Keratinocyte (primary cell): ENCODE results near the gene S100A2. TPM values are rescaled to one million over a fixed set of nuclear protein-coding genes. Genes with fewer than 3 reads are reported as not detected.
"Not testable (repeated sequence)": the region's sequence is repeated elsewhere in the genome, so short reads cannot be mapped to it uniquely, and the experiment has no call there.

Source experiments
- DNase-seq: peaks from one replicate; pipeline ENCODE4 v3.0.0-alpha.2; 2011; ENCODE audit warnings: low read depth, missing footprints, low spot score
- FAIRE-seq: peaks from 2 replicates; lab custom pipeline; 2011; peaks lifted over from hg19 to GRCh38; lab: Jason Lieb, UNC
- H2AFZ ChIP-seq: 2 replicates; pipeline ENCODE4 v1.6.0; 2012; ENCODE audit warnings: low read length, control low read depth, inconsistent platforms; ENCODE audit not compliant: control insufficient read depth
- H3K27ac ChIP-seq: 2 replicates; pipeline ENCODE4 v1.5.1; 2011; ENCODE audit warnings: low read length; ENCODE audit not compliant: control insufficient read depth, insufficient read depth
- H3K27me3 ChIP-seq: 3 replicates; pipeline ENCODE4 v1.6.0; 2011; ENCODE audit warnings: low read length; ENCODE audit not compliant: control insufficient read depth, insufficient read depth; ENCODE audit errors: extremely low read depth
- H3K36me3 ChIP-seq, 2 experiments: 2 replicates in 1 of 2; 3 replicates in 1 of 2; pipeline ENCODE4 v1.5.1; 2011; ENCODE audit warnings: low read length in 2 of 2, mild to moderate bottlenecking in 1 of 2; ENCODE audit not compliant: control insufficient read depth in 2 of 2, insufficient read depth in 2 of 2; ENCODE audit errors: extremely low read depth in 1 of 2
- H3K4me1 ChIP-seq: 3 replicates; pipeline ENCODE4 v1.5.1; 2011; ENCODE audit warnings: low read length; ENCODE audit not compliant: control insufficient read depth, insufficient read depth; ENCODE audit errors: extremely low read depth
- H3K4me2 ChIP-seq: 3 replicates; pipeline ENCODE4 v1.6.0; 2011; ENCODE audit warnings: low read depth, low read length; ENCODE audit not compliant: control insufficient read depth, insufficient read depth; ENCODE audit errors: extremely low read depth
- H3K4me3 ChIP-seq, 3 experiments: fragments of 200-600 bp in 1 of 3; sonication (generic) in 1 of 3; 2 replicates in 2 of 3; 3 replicates in 1 of 3; pipeline ENCODE4 v1.5.1; 2011 to 2016; ENCODE audit warnings: low read length in 3 of 3, mild to moderate bottlenecking in 3 of 3, control low read depth in 2 of 3, inconsistent platforms in 1 of 3, low read depth in 1 of 3, mixed read lengths in 1 of 3, mixed run types in 1 of 3, moderate library complexity in 1 of 3; ENCODE audit not compliant: control insufficient read depth in 2 of 3, insufficient read depth in 2 of 3; ENCODE audit errors: extremely low read depth in 1 of 3
- H3K79me2 ChIP-seq: 2 replicates; pipeline ENCODE4 v1.6.0; 2012; ENCODE audit warnings: low read length; ENCODE audit not compliant: control insufficient read depth, insufficient read depth
- H3K9ac ChIP-seq: 3 replicates; pipeline ENCODE4 v1.6.0; 2011; ENCODE audit warnings: low read length; ENCODE audit not compliant: control insufficient read depth, insufficient read depth; ENCODE audit errors: extremely low read depth
- H3K9me1 ChIP-seq: 3 replicates; pipeline ENCODE4 v1.6.0; 2011; ENCODE audit warnings: low read length; ENCODE audit not compliant: control insufficient read depth, insufficient read depth; ENCODE audit errors: extremely low read depth
- H3K9me3 ChIP-seq: 2 replicates; pipeline ENCODE4 v1.5.1; 2012; ENCODE audit warnings: low read depth, low read length; ENCODE audit not compliant: control insufficient read depth
- H4K20me1 ChIP-seq: 3 replicates; pipeline ENCODE4 v1.6.0; 2011; ENCODE audit warnings: low read length; ENCODE audit not compliant: control insufficient read depth, insufficient read depth; ENCODE audit errors: extremely low read depth
- CTCF ChIP-seq, 3 experiments: IDR thresholded peaks in 1 of 3; conservative IDR thresholded peaks in 1 of 3; optimal IDR thresholded peaks in 1 of 3; 2 replicates in 2 of 3; 3 replicates in 1 of 3; pipeline versions ENCODE3 to v1.5.1; 2011; ENCODE audit warnings: low read length in 3 of 3, mild to moderate bottlenecking in 3 of 3, moderate library complexity in 2 of 3, control low read depth in 1 of 3, inconsistent platforms in 1 of 3; ENCODE audit not compliant: insufficient read depth in 2 of 3; ENCODE audit errors: extremely low read depth in 1 of 3
- EZH2 ChIP-seq: IDR thresholded peaks from one replicate; pipeline ENCODE4 v1.6.1; 2012; ENCODE audit warnings: inconsistent platforms, mild to moderate bottlenecking, low read length, moderate library complexity
- dilution Hi-C: fragments of 300-500 bp; cut with MboI; formaldehyde crosslinking; loops from one replicate; pipeline ENCODE4 v1.7.0; 2020; ENCODE audit warnings: low sequenced_read_pairs; ENCODE audit not compliant: extremely low pct_ligation_motif_present
- polyA plus RNA-seq, 5 experiments: library from polyadenylated mRNA; depleted of rRNA in 3 of 5; stranded (reverse) in 3 of 5; stranded (forward) in 1 of 5; unstranded in 1 of 5; fragments of >200 nt; gene quantifications; 1 replicate in 1 of 5; 2 replicates in 3 of 5; 3 replicates in 1 of 5; pipeline versions ENCODE4 v1.2.1 to v1.2.3, GENCODE V29; 2011 to 2012; ENCODE audit warnings: missing spikeins in 2 of 5, low read depth in 1 of 5, low replicate concordance in 1 of 5

Gene S100A2
- polyA plus RNA-seq, 1 donor (not counting 4 experiments of a cell fraction or from before 2014, with no cell fraction given) = 12,757 TPM

GRCh38 chr1:153525088-153525728 lies 40.4 kb downstream of the S100A2 start:
- Histone ChIP-seq H3K4me1 (peaks cover 37% of the 10 kb centered on the region), H3K27ac (peak overlapping the region; percentile 95), H3K9me1 (peaks cover 2% of the 10 kb centered on the region), H3K9me3 (no peaks in the 10 kb centered on the region), H3K79me2 (no peaks in the 10 kb centered on the region), H3K9ac (peak overlapping the region; percentile 26), H4K20me1 (no peaks in the 10 kb centered on the region), H3K4me3 (no peak overlapping the region), H3K27me3 (no peaks in the 10 kb centered on the region), H2AFZ (peak overlapping the region; percentile 36), H3K36me3 (no peaks in the 10 kb centered on the region), H3K4me2 (peak overlapping the region; percentile 86)
- TF ChIP-seq EZH2 (no peak), CTCF (optimal IDR thresholded peaks at IDR 0.05 in 1 of 3, IDR thresholded peaks at IDR 0.05 in 1 of 3, conservative IDR thresholded peaks at IDR 0.05 in 1 of 3; ENCODE audit: extremely low read depth in 1 of 3, insufficient read depth in 2 of 3, low read length in 3 of 3) (no peak)
- DNase-seq (no peak), FAIRE-seq (peak; percentile 49)
- dilution Hi-C loops = no loop called here

- H3K79me2 ChIP-seq, H3K9me3 ChIP-seq, H3K9ac ChIP-seq, DNase-seq, H3K27ac ChIP-seq, H3K27me3 ChIP-seq, H3K36me3 ChIP-seq, dilution Hi-C loops, H3K4me2 ChIP-seq, H2AFZ ChIP-seq, FAIRE-seq, H3K4me3 ChIP-seq, H3K9me1 ChIP-seq, H4K20me1 ChIP-seq: not testable (repeated sequence)
- peaks cover 32% of the 10 kb centered on the region for H3K4me1 ChIP-seq
Observed at GRCh38 chr1:153522353-153523048, 43.1 kb downstream of the S100A2 start.

GRCh38 chr1:153521808-153522207 lies 43.8 kb downstream of the S100A2 start:
- H3K4me2 ChIP-seq, H3K79me2 ChIP-seq, H3K27me3 ChIP-seq, H2AFZ ChIP-seq, H3K9me1 ChIP-seq, H3K36me3 ChIP-seq, H3K4me3 ChIP-seq, dilution Hi-C loops, H4K20me1 ChIP-seq, DNase-seq, H3K9me3 ChIP-seq, FAIRE-seq, H3K9ac ChIP-seq, H3K27ac ChIP-seq: not testable (repeated sequence)
- peaks cover 25% of the 10 kb centered on the region for H3K4me1 ChIP-seq
